COLO668 (cell line): ENCODE data around the gene ASCC1.

Source experiments
- DNase-seq: peaks from one replicate; lab custom pipeline; 2025; ENCODE audit not compliant: unreplicated experiment; lab: John Stamatoyannopoulos, UW

ASCC1 gene

GRCh38 chr10:72215611-72216549, at the start of gene ASCC1, which contains the start of gene ANAPC16:
TSS of gene ASCC1 (minus strand) at chr10:72216276. CDS start at chr10:72213298, 2,978 bp downstream.
TSS of gene ANAPC16 (plus strand) at chr10:72216012. CDS start at chr10:72223915, 7,903 bp downstream.
- DNase-seq: peak; percentile 88

- no peak for DNase-seq
Measured at GRCh38 chr10:72265508-72265907, 49.4 kb upstream of the ASCC1 start.

- no peak for DNase-seq
Measured at GRCh38 chr10:72264536-72264935, 48.5 kb upstream of the ASCC1 start.

GRCh38 chr10:72263613-72264241, 47.7 kb upstream of the ASCC1 start:
- peak; percentile 78 for DNase-seq

GRCh38 chr10:72261784-72262404, 45.8 kb upstream of the ASCC1 start:
- no peak for DNase-seq

GRCh38 chr10:72260976-72261783, 45.1 kb upstream of the ASCC1 start:
- DNase-seq: no peak

- no peak for DNase-seq
Measured at GRCh38 chr10:72260239-72260975, 44.3 kb upstream of the ASCC1 start.

GRCh38 chr10:72259491-72260238, 43.6 kb upstream of the ASCC1 start:
- DNase-seq: no peak

GRCh38 chr10:72258617-72259016, 42.5 kb upstream of the ASCC1 start:
- DNase-seq: no peak

GRCh38 chr10:72257051-72257892, 41.2 kb upstream of the ASCC1 start:
- DNase-seq: no peak

GRCh38 chr10:72255977-72256729, 40.1 kb upstream of the ASCC1 start:
- no peak for DNase-seq

GRCh38 chr10:72254813-72255568, 38.9 kb upstream of the ASCC1 start:
- no peak for DNase-seq

- no peak for DNase-seq
Measured at GRCh38 chr10:72253578-72253977, 37.5 kb upstream of the ASCC1 start.

- no peak for DNase-seq
Measured at GRCh38 chr10:72252972-72253371, 36.9 kb upstream of the ASCC1 start.

- no peak for DNase-seq
Measured at GRCh38 chr10:72251635-72252034, 35.6 kb upstream of the ASCC1 start.

- no peak for DNase-seq
Measured at GRCh38 chr10:72250666-72251065, 34.6 kb upstream of the ASCC1 start.
